HG03575 (cell line): ENCODE data around the gene TEX53.

ENCODE experiments used
- ATAC-seq: cut with Tn5 transposase; IDR thresholded peaks from one replicate; pipeline ENCODE4 v1.9.1; 2021; ENCODE audit not compliant: unreplicated experiment, insufficient number of reproducible peaks, low FRiP score; ENCODE audit errors: extremely low read depth

TEX53 gene

DNA sequence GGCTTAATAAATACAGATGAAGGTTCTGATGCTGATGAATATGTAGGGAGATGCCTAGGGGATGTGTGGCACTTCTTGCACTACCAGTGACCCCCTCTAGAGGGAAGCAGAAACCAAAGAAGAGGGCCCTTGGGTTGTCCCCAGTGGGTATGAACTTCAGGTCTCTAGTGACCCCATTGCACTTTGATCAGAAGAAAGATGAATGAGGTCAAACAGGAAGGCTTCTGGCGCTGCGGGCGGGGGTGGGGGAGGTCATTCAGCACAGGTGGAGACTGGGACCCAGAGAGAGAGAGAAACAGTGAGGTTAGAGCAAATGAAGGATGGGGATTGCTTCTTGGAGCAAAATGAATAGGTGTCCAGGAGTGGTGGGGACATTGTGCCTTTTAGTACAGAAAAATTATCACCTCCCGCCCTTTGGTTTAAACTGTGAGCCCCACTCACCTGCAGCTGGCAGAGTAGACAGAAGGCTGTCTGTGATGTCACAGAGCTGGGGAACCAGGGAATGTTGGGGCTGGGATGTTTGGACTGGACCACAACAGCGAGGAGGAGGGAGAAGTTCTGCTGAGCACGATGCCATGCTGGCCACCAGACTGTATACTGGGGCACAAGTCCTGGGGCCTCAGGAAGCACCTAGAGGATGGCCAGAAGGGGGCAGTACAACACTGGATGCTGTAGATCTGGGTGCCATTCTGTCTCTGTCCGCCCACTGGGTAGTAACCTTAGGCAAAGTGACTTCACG is 24.2 kb upstream of the TEX53 start, which contains the start of gene TEX48:
Gene TEX48 (minus strand): TSS at position 599 of the 739 bp plus-strand sequence. CDS start 10,469 bp downstream, outside the sequence.
- no peak for ATAC-seq

DNA sequence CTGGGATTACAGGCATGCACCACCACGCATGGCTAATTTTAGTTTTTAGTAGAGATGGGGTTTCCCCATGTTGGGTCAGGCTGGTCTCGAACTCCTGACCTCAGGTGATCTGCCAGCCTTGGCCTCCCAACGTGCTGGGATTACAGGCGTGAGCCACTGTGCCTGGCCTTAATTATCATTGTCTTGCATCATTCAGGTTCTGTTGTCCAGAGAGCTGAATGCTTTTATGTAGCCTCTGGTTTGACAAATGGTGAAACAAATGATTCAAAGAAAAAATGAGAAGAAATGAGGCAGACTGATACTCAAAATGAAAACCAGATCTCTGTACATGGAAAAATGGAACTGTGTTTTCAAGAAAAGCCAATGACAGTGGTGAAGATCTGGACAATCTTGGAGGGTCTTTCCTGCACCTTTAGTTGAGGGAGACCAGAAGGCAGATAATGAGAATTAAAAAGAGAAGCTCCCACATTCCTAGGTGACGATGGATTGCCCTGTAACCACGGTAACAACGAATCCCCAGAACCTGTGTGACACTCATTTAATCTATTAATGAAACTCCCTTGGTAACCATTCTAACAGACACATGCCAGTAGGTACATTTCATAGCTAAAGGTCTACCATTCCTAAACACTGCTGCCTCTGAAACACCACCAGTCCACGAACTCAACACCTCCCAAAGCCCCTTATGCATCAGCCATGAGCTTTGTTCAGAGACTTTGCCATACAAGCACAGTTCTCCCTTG is 22.8 kb upstream of the TEX53 start:
- ATAC-seq = no peak

DNA sequence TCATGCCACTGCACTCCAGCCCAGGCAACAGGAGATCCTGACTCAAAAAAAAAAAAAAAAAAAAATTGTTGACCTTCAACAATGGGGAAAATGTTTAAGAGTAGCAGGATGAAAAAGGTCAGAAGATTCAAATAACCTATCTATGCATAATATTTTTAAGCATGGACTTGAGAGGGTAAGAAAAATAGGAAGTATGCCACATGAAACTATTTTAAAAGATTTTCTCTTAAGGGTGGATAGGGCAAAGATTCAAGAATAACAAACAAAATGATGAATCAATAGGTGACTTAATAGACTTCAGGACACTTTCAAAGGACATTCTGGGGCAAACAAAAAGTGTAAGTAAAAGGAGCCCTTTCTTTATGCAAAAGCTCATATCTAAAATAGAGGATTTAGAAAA is 21.2 kb upstream of the TEX53 start:
- ATAC-seq = no peak

DNA sequence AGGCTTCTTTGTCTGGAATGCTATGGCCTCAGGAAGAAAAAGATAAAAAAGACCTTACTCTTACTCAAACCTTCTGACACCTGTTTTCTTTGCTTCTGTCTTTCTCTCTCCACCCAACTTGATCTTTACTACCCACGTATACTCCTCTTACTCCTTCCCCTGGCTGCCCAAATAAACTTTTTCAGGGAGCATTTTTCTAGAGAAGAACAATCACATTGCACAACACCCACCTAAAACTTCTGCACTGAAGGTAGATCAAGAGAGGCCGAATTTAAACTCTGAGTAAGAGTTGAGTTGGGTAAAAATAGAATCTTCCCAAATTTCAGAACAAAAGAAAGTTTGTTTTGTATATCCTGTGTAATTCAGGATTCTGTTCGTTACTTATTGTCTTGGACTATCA is 20.5 kb upstream of the TEX53 start:
- no peak for ATAC-seq

DNA sequence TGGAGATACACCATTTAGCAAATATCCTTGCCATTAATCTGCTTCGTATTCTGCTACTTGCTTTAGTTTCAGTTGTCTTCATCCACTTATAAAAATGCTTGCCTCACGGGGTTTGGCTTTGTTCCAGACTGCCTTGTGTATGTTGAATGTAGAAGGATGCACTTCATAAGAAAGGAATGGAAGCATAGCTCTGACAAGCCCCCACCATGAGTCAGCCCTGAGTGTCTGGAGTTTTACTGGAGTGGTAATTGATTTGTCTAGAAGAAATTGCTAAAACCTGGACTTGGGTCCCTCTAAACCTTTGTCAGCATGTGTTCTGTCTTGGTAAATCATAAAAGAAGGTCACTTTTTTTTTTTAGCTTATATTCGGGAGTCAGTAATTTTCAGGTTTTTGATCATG is 19.8 kb upstream of the TEX53 start:
- ATAC-seq = no peak

DNA sequence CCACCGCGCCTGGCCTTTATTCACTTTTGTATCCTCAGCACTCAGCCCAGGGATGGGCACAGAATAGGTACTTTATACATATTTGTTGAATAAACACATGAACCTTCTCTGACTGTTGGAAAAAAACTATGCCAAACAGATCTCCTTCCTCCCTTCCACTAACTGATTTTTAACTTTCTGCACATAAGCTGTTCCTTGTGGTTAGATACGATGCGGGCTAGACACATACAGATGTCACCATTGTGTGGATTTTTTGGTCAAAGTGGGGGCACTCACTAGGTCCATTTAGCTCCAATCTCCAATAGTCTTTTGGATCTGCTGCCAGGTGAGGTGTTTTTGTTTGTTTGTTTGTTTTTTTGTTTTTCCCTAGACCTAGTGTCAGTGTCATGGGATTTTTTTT is 19.3 kb upstream of the TEX53 start:
- ATAC-seq = no peak

DNA sequence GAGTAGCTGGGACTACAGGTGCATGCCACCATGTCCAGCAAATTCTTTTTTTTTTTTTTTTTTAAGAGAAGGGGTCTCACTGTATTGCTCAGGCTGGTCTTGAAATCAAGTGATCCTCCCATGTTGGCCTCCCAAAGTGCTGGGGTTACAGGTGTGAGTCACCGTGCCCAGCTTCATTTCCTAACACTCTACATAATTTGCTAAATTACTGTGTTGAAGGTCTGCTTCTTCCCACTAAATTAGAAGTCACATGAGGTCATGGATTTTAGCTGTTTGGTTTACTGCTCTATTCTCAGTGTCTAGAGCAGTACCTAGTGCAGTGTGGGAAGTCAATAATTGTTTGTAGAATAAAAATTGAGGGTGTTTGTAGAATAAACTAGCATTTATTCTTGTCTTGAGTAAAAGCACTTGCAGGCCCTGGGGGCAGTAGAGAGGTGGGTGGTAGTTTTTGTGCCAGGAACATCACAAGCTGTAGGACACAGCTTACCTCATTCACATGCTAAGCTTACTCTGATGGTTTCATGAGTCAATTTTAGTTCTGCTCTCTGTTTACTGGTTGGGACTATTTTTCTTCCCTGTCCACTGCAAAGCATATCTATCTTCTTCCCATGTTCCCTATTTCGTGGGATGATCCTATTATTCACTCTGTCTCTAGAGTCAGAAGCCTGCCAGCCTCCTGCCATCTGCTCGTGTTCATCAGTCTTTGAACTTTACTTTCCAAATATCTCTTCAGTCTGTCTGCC is 17.4 kb upstream of the TEX53 start:
- no peak for ATAC-seq

DNA sequence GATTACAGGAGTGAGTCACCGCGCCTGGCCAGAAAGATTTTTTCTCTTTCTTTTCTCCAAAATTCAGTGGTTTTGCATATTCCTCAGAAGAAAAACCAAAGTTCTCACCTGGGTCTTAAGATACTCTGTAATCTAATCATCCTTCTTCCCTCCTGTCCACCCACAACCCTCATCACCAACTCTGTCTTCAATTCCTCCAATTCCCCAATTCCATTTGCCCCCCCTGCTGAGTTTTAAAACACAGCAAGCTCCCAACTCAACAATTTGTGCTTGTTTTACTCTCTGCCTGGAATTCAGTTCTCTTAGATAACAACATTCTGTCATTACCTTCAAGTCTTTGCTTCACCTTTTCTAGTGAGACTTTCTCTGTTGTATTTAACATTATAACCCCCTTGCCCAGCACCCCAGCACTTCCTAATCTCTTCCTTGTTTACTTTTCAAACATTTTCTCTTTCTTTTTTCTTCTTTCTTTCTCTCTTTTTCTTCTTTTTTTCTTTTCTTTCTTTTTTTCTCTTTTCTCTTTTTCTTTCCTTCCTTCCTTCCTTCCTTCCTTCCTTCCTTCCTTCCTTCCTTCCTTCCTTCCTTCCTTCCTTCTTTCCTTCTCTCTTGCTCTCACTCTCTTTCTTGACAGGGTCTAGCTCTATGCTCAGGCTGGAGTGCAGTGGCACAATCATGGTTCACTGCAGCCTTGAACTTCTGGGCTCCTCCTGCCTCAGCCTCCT is 16.6 kb upstream of the TEX53 start:
- ATAC-seq = no peak

DNA sequence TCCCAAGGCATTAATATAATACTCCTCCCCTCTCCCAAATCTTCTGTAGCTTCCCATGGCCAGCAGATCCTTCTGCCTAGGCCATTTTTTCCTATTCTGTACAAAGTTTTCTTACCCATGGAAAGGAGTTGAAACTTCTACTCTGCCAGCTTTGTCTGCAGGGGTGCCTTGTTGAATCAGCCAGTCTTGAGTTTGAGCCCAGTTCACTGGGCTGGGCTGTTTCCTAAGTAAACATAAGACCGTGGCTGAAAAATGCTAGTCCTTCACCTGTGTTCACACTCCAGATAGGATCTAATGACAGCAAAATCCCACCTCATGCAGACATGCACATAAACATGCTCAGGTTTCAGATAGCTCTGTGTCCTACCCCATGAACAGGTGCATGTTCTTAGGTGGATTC is 14.0 kb upstream of the TEX53 start:
- ATAC-seq = no peak

DNA sequence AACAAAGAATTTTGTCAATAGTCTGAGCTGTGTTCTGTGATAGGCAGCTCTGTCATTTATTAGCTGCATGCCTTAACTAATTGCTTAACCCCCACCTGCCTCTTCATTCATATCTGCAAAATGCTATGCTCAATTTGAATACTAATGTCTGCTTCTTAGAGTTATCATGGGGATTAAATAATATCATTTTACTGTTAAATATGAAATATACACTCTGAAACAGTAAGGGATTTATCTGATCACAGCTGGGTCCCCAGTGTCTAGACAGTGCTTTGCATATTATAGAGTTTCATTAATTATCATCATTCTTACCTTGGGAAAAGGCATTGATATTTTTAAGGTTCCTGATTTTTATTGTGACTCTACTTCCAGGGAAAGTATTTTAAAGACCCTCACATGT is 12.4 kb upstream of the TEX53 start:
- ATAC-seq = no peak

DNA sequence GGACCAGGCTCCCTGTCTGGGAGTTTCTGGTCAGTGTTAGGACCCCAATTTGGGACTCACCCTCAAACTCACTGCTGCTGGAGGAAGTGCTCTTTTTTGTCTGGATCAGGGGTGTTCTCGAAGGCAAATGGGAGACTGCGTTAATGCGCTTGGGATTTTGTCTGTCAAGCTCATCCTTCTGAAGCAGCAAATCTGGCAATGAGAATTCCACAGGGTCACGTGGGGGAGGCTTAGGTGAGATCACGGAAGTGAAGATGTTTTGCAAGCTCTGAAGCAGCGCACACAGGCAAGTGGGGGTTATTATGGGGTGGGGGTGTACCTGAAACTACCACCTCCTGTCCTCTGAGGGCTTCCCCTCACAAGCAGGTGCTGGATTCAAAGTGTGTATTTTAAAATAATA is 10.5 kb upstream of the TEX53 start:
- ATAC-seq = no peak

DNA sequence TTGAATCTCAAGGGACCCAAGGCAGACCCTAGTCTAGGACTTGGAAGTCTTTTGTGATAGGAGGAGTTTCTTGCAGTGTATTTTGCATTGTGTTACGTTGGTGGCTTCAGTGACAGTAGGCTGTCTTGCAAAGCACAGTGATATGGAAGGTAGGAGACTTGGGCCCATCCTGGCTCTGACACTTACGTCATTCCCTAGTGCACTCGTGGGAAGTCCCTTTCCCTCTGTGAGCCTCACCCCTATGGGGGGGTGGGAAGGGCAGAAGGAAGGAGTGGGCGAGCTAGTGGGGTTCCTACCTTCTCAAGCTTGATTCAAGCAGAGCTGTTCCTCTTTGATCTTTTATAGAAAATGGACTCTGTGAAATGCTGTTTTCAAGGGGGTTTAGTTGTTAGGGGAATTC is 9.2 kb upstream of the TEX53 start:
- no peak for ATAC-seq

DNA sequence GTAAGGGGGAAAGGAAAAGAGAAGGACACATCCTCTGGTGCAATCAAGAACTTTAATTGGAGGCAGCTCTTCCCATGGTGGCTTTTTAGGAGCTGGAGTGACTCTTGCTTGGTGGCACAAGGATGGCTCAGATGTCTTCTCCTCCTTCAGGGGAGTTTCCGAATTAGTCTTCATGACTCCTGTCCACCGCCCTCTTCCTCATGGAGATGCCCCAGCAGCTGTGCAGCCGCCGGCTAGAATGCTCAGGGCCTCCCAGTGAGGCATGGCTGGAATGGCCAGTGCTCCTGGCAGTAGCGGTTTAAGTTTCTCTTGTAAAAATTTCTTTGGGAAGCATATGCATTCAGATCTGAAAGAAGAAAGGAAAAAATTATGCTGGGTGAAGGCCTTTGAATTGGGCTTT is 8.8 kb upstream of the TEX53 start:
- ATAC-seq = no peak

DNA sequence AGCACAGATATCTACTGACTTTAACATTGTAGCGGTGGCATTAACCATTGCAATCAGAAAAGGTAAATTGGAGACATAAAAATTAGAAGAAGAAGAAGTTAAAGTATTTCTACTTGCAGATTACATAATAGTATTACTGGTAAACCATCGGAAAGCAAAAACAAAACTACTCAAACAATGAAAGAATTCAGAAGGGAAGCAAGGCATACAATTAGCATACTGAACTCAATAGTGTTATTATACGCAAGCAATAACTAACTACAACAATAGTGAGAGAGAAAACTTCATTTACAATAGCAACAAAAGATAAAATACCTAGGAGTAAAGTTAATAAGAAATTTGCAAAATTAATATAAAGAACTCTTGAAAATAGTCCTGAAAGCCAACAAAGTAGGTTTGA is 6.6 kb upstream of the TEX53 start:
- ATAC-seq = no peak

DNA sequence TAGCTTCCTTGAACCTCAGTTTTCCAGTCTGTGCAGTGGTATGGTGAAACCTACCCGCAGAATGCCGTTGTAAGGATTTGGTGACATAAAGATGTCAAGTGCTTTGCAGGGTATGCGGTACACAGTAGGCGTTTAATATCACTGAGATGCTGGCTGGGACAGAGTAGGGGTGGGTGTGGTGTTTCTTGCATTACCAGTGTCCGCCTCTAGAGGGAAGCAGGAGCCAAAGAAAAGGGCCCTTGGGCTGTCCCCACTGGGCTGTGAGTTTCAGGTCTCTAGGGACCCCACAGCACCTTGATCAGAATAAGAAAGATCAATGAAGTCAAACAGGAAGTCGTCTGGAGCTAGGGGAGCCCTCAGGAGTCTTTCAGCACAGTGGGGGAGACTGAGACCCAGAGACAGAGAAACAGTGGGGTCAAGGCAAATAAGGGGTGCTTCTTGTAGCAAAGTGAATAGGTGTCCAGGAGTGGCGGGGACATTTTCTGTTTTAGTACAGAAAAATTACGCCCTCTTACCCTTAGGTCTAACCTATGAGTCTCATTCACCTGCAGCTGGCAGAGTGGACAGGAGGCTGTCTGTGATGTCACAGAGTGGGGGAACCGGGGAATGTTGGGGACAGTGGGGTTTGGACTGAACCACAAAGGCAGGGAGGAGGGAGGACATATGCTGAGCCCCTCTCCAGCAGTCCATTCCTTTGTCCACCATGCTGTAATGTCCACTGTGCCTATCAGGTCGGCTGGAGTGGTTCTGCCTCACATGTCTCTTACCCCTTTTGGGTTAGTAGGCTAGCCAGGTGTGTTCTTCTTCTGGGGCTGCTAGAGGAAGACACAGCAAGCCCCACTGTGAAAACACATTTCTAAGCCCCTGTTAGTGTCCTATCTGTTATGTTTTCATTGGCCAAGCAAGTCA is 4.7 kb upstream of the TEX53 start:
- no peak for ATAC-seq

DNA sequence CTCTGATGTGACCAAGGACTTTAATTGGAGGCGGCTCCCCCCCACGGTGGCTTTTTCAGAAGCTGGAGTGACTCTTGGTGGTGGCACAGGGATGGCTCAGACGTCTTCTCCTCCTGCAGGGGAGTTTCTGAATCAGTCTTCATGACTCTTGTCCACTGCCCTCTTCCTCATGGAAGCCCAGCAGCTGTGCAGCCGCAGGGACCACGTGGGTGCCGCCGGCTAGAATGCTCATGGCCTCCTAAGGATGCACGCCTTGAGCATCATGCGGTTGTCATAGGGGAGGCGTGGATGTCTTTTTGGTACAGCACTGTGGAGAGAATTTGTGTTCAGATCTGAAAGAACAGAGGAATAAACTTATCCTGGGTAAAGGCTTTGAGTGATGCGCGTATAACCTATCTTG is 1.3 kb downstream of the TEX53 start:
- ATAC-seq = no peak

DNA sequence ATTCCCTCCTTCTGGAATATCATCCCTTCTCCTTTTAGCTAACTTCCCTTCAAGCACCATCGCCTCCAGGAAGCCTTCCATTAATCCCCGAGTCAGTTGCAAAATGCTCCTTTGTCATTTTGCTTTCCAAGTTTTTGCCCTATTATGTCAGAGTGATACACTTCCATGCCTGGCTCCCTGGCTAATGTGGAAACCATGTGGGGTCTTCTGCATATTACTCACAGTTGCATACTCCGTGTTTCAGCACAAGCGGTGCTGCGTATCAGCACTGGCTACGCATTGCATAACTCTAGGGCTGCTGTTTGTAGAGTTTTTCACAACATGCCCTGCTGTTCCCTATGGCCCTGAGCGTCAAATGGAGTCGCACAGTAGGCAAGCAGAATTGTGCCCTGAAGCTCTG is 1.9 kb downstream of the TEX53 start:
- ATAC-seq = no peak

DNA sequence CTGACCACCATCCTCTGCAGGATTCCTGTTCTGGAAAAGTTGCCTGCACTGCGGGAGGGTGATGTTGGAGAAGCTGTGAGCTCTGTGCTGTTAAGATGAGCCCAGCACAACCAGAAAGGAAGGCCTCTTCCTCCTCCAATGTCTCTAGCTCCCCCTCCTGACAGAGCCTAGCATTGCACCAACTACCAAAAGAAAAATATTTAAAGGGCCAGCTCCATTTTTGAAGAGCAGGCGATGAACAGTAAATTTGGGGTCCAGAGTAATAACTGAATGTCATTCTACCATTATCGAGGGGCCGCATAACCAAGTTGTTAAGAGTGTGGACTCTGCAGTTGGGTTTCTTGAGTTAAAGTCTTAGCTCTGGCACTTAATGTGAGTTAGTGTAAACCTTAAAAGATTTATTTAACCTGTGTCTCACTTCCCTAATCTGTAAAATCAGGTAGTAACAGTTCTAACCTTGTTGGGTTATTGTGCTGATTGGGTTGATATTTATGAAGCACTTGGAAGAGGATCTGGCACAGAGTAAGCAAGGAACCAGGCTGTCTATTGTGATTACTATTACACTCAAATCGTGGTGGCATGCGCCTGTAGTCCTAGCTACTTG is 3.9 kb downstream of the TEX53 start:
- ATAC-seq = no peak
